HCT116 (cell line): ENCODE results near the gene TRAIP. TPM values are rescaled to one million over a fixed set of nuclear protein-coding genes. Genes with fewer than 3 reads are reported as not detected.

Experiments
- ATAC-seq: fragments of 200-7000 bp; cut with Tn5 transposase; 2 replicates; pipeline ENCODE4 v1.9.1; 2020; ENCODE audit warnings: mild to moderate bottlenecking, moderate library complexity
- BruUV-seq: library from RNA; stranded (reverse); fragments of 400-500 nt; replicated peaks from 2 replicates; lab custom pipeline; 2021; lab: Mats Ljungman, UMichigan
- CTCF ChIA-PET: fragments of 300-600 bp; sonication (Branson Sonifier 250); formaldehyde crosslinking; loops from one replicate; lab custom pipeline; 2021; ENCODE audit warnings: antibody characterized with exemption; lab: Charles Lee
- POLR2A ChIA-PET: fragments of 300-600, 350-600 bp; sonication (Branson Sonifier 250); formaldehyde crosslinking; loops from one replicate; lab custom pipeline; 2021; ENCODE audit warnings: antibody characterized with exemption; lab: Charles Lee
- RAD21 ChIA-PET, 2 experiments: fragments of 300-600 bp; sonication (Branson Sonifier 250); formaldehyde crosslinking; loops; one replicate each; lab custom pipeline; 2023; ENCODE audit warnings: low total read pairs in 2 of 2; ENCODE audit not compliant: uncharacterized antibody in 2 of 2, unreplicated experiment in 2 of 2, low non-redundant PET in 1 of 2; lab: Charles Lee
- DNase-seq: peaks from one replicate; pipeline ENCODE4 v3.0.0-alpha.2; 2010; ENCODE audit warnings: low read depth, low spot score
- H2AFZ ChIP-seq: fragments of 200-600 bp; shearing (Covaris generic), sonication (generic); 2 replicates; pipeline ENCODE4 v1.6.1; 2017; ENCODE audit warnings: low read depth, mixed run types, mixed read lengths, antibody characterized with exemption, low read length; ENCODE audit not compliant: poor library complexity, severe bottlenecking
- H3K27ac ChIP-seq: 2 replicates; pipeline ENCODE4 v1.5.1; 2012; ENCODE audit warnings: low read depth, low read length
- H3K27me3 ChIP-seq: fragments of 200-600 bp; sonication (generic); 2 replicates; pipeline ENCODE4 v1.6.1; 2016; ENCODE audit warnings: mixed run types, low read length, mixed read lengths; ENCODE audit not compliant: insufficient read depth
- H3K36me3 ChIP-seq, 2 experiments: fragments of 200-500 bp in 1 of 2; fragments of 200-600 bp in 1 of 2; sonication (Bioruptor generic) in 1 of 2; sonication (generic) in 1 of 2; 2 replicates each; pipeline versions ENCODE4 v1.5.1 to v1.6.1; 2014 to 2016; ENCODE audit warnings: low read length in 2 of 2, inconsistent platforms in 1 of 2, mixed read lengths in 1 of 2, mixed run types in 1 of 2; ENCODE audit not compliant: insufficient read depth in 2 of 2, control insufficient read depth in 1 of 2
- H3K4me1 ChIP-seq, 2 experiments: fragments of 200-600 bp in 1 of 2; sonication (generic) in 1 of 2; 2 replicates each; pipeline versions ENCODE4 v1.5.1 to v1.6.1; 2012 to 2017; ENCODE audit warnings: low read length in 2 of 2, inconsistent platforms in 1 of 2, mild to moderate bottlenecking in 1 of 2, mixed read lengths in 1 of 2, mixed run types in 1 of 2, moderate library complexity in 1 of 2; ENCODE audit not compliant: insufficient read depth in 2 of 2, control insufficient read depth in 1 of 2
- H3K4me2 ChIP-seq: fragments of 200-600 bp; sonication (generic); 2 replicates; pipeline ENCODE4 v1.6.1; 2017; ENCODE audit warnings: mixed run types, low read length, mixed read lengths
- H3K4me3 ChIP-seq, 2 experiments: fragments of 200-600 bp in 1 of 2; sonication (generic) in 1 of 2; replicated peaks in 1 of 2; 2 replicates each; pipeline ENCODE4 v1.5.1; 2011 to 2016; ENCODE audit warnings: low read length in 2 of 2, control low read depth in 1 of 2, low read depth in 1 of 2, mild to moderate bottlenecking in 1 of 2, mixed read lengths in 1 of 2, mixed run types in 1 of 2
- H3K79me2 ChIP-seq: fragments of 200-600 bp; sonication (generic); 2 replicates; pipeline ENCODE4 v1.6.1; 2017; ENCODE audit warnings: mild to moderate bottlenecking, mixed run types, low read length, moderate library complexity, mixed read lengths; ENCODE audit not compliant: insufficient read depth
- H3K9ac ChIP-seq: fragments of 200-600 bp; sonication (generic); 2 replicates; pipeline ENCODE4 v1.6.1; 2016; ENCODE audit warnings: low read length, mixed read lengths
- H3K9me2 ChIP-seq: fragments of 200-600 bp; sonication (generic), shearing (Covaris generic); 2 replicates; pipeline ENCODE4 v1.6.1; 2017; ENCODE audit warnings: mixed run types, mild to moderate bottlenecking, moderate library complexity; ENCODE audit not compliant: insufficient read depth
- H3K9me3 ChIP-seq, 2 experiments: fragments of 200-500 bp in 1 of 2; fragments of 200-600 bp in 1 of 2; sonication (Bioruptor generic) in 1 of 2; sonication (generic) in 1 of 2; 2 replicates each; pipeline ENCODE4 v1.6.1; 2014 to 2017; ENCODE audit warnings: low read length in 2 of 2, mixed read lengths in 2 of 2, inconsistent platforms in 1 of 2, low read depth in 1 of 2, mild to moderate bottlenecking in 1 of 2, mixed run types in 1 of 2, moderate library complexity in 1 of 2; ENCODE audit not compliant: control insufficient read depth in 1 of 2, insufficient read depth in 1 of 2
- H4K20me1 ChIP-seq: fragments of 200-600 bp; sonication (generic), shearing (Covaris generic); 2 replicates; pipeline ENCODE4 v1.6.1; 2017; ENCODE audit warnings: mixed run types, mild to moderate bottlenecking, moderate library complexity; ENCODE audit not compliant: insufficient read depth
- CTCF ChIP-seq, 3 experiments: fragments of 200-600 bp in 1 of 3; sonication (generic) in 1 of 3; IDR thresholded peaks in 2 of 3; conservative IDR thresholded peaks in 1 of 3; 2 replicates each; pipeline ENCODE4 v1.5.1; 2012 to 2017; ENCODE audit warnings: low read depth in 2 of 3, low read length in 2 of 3, antibody characterized with exemption in 1 of 3, borderline replicate concordance in 1 of 3, control low read depth in 1 of 3, mild to moderate bottlenecking in 1 of 3, mixed read lengths in 1 of 3, mixed run types in 1 of 3, moderate library complexity in 1 of 3; ENCODE audit not compliant: insufficient read depth in 1 of 3
- EGR1 ChIP-seq: IDR thresholded peaks from 2 replicates; pipeline ENCODE4 v1.6.1; 2012; ENCODE audit warnings: low read depth
- EZH2 ChIP-seq: fragments of 200-600 bp; sonication (generic); IDR thresholded peaks from 2 replicates; pipeline ENCODE4 v1.6.1; 2017; ENCODE audit warnings: antibody characterized with exemption, mixed run types
- EZH2phosphoT487 ChIP-seq: fragments of 200-600 bp; IDR thresholded peaks from 2 replicates; pipeline ENCODE4 v1.6.1; 2018; ENCODE audit warnings: antibody characterized with exemption, borderline replicate concordance
- FOSL1 ChIP-seq: IDR thresholded peaks from 2 replicates; pipeline ENCODE4 v1.6.1; 2012; ENCODE audit warnings: low read depth
- JUND ChIP-seq: IDR thresholded peaks from 2 replicates; pipeline ENCODE4 v1.6.1; 2012
- MAX ChIP-seq: IDR thresholded peaks from 2 replicates; pipeline ENCODE4 v1.6.1; 2012
- REST ChIP-seq: IDR thresholded peaks from 2 replicates; pipeline ENCODE4 v1.6.1; 2012; ENCODE audit warnings: low read depth
- SIN3A ChIP-seq: IDR thresholded peaks from 2 replicates; pipeline ENCODE4 v1.6.1; 2012; ENCODE audit warnings: low read depth
- YY1 ChIP-seq: IDR thresholded peaks from 2 replicates; pipeline ENCODE4 v1.6.1; 2011; ENCODE audit warnings: low read length, low read depth, moderate library complexity, mild to moderate bottlenecking; ENCODE audit not compliant: insufficient replicate concordance; ENCODE audit errors: extremely low read depth
- ZFX ChIP-seq: fragments of 450-650 bp; IDR thresholded peaks from 2 replicates; pipeline ENCODE4 v1.6.1; 2017
- intact Hi-C: fragments of 100-400 bp; cut with micrococcal nuclease; formaldehyde crosslinking; loops from 2 replicates; pipeline ENCODE4 v1.10.0; 2022
- total RNA-seq: library from RNA; stranded (reverse); gene quantifications from one replicate; pipeline ENCODE4 v1.2.1, GENCODE V29; 2021; ENCODE audit not compliant: unreplicated experiment

TRAIP gene
- total RNA-seq, 1 experiment from 2014 or later = 25.5 TPM

- no peaks in the 10 kb centered on the region for H3K9me3 ChIP-seq
- ChIA-PET CTCF (no interaction called here), POLR2A (no interaction called here), RAD21 (no interaction called here)
- peaks cover 2 to 16% of the 10 kb centered on the region in 2 experiments; a peak in 2 of 4 replicates for H3K4me1 ChIP-seq
- H3K4me3 ChIP-seq = no peak overlapping the region
- no peaks in the 10 kb centered on the region for H3K9me2 ChIP-seq
- no TSS peak for BruUV-seq
- no peak overlapping the region for H3K9ac ChIP-seq
- no peaks in the 10 kb centered on the region for H3K36me3 ChIP-seq
- no peaks in the 10 kb centered on the region for H3K79me2 ChIP-seq
- TF ChIP-seq REST (no peak), JUND (no peak), EZH2 (no peak), CTCF (IDR thresholded peaks at IDR 0.05 in 2 of 3, conservative IDR thresholded peaks at IDR 0.05 in 1 of 3; ENCODE audit: borderline replicate concordance in 1 of 3, insufficient read depth in 1 of 3, low read depth in 2 of 3, low read length in 2 of 3) (no peak), EZH2phosphoT487 (no peak), YY1 (no peak), FOSL1 (no peak), SIN3A (no peak), MAX (no peak), EGR1 (no peak), ZFX (no peak)
- H2AFZ ChIP-seq = no peak overlapping the region
- ATAC-seq (no peak), DNase-seq (no peak)
- no peaks in the 10 kb centered on the region for H4K20me1 ChIP-seq
- intact Hi-C loops = no loop called here
- H3K4me2 ChIP-seq = no peak overlapping the region
- no peak overlapping the region for H3K27ac ChIP-seq
- H3K27me3 ChIP-seq = no peaks in the 10 kb centered on the region
Observed at GRCh38 chr3:49805897-49806701, 50.3 kb downstream of the TRAIP start.
